Right kidney (tissue), 1 donor: Measurements from ENCODE around the gene CREB3.

Experiments used
- DNase-seq: peaks from one replicate; pipeline ENCODE4 v3.0.0-alpha.2; 2016

CREB3 gene

GRCh38 chr9:35700031-35700430 is 32.4 kb upstream of the CREB3 start:
- no peak for DNase-seq

- no peak for DNase-seq
These were observed 31.5 kb upstream of the CREB3 start for GRCh38 chr9:35700942-35701341.

- DNase-seq = no peak
These were observed 29.8 kb upstream of the CREB3 start for GRCh38 chr9:35702696-35703095.

- DNase-seq = no peak
These were observed 28.4 kb upstream of the CREB3 start for GRCh38 chr9:35703906-35704672.

- no peak for DNase-seq
These were observed 27.1 kb upstream of the CREB3 start for GRCh38 chr9:35705372-35705771.

GRCh38 chr9:35705836-35706430 is 26.5 kb upstream of the CREB3 start:
- DNase-seq = no peak

- no peak for DNase-seq
These were observed 25.5 kb upstream of the CREB3 start for GRCh38 chr9:35706951-35707350.

GRCh38 chr9:35708146-35708545 is 24.3 kb upstream of the CREB3 start:
- DNase-seq = no peak

GRCh38 chr9:35710818-35711500 is 21.5 kb upstream of the CREB3 start:
- no peak for DNase-seq

- peak; percentile 26 for DNase-seq
These were observed 20.7 kb upstream of the CREB3 start for GRCh38 chr9:35711501-35712428.

GRCh38 chr9:35712762-35713400 is 19.6 kb upstream of the CREB3 start:
- no peak for DNase-seq

GRCh38 chr9:35713578-35713977 is 18.9 kb upstream of the CREB3 start:
- no peak for DNase-seq

GRCh38 chr9:35714123-35714522 is 18.3 kb upstream of the CREB3 start:
- DNase-seq = no peak

- no peak for DNase-seq
These were observed 17.8 kb upstream of the CREB3 start for GRCh38 chr9:35714579-35715252.

- no peak for DNase-seq
These were observed 16.2 kb upstream of the CREB3 start for GRCh38 chr9:35716230-35716629.

- DNase-seq = no peak
These were observed 15.2 kb upstream of the CREB3 start for GRCh38 chr9:35717132-35717870.

- no peak for DNase-seq
These were observed 13.6 kb upstream of the CREB3 start for GRCh38 chr9:35718721-35719511.

- no peak for DNase-seq
These were observed 12.9 kb upstream of the CREB3 start for GRCh38 chr9:35719546-35719945.

GRCh38 chr9:35723426-35723825 is 9.0 kb upstream of the CREB3 start:
- DNase-seq = no peak

- no peak for DNase-seq
These were observed 8.6 kb upstream of the CREB3 start for GRCh38 chr9:35723908-35724307.
